Vagina (tissue), 2 donors: Measurements from ENCODE around the gene SLAMF7.

Source experiments
- CTCF ChIP-seq, 3 experiments: fragments of 450-650 bp in 2 of 3; fragments of 200-600 bp in 1 of 3; sonication (generic) in 1 of 3; IDR thresholded peaks; one replicate each; pipeline ENCODE4 v1.5.1; 2017 to 2019; ENCODE audit warnings: antibody characterized with exemption in 3 of 3, mild to moderate bottlenecking in 2 of 3, moderate library complexity in 2 of 3
- POLR2A ChIP-seq, 2 donors: fragments of 450-650 bp; IDR thresholded peaks; one replicate each; pipeline ENCODE4 v1.6.1; 2017; ENCODE audit warnings: antibody characterized with exemption in 2 of 2, mild to moderate bottlenecking in 2 of 2, moderate library complexity in 2 of 2
- POLR2AphosphoS5 ChIP-seq, 2 donors: sonication (generic); formaldehyde crosslinking; IDR thresholded peaks; one replicate each; pipeline ENCODE4 v1.9.0; 2017; ENCODE audit warnings: antibody characterized with exemption in 2 of 2, mild to moderate bottlenecking in 2 of 2, low read depth in 1 of 2; ENCODE audit not compliant: insufficient read depth in 1 of 2

GRCh38 chr1:160718210-160718609 lies 20.8 kb upstream of the SLAMF7 start:
- TF ChIP-seq CTCF (IDR thresholded peaks at IDR 0.05) (no peak), POLR2A (IDR thresholded peaks at IDR 0.05) (no peak), POLR2AphosphoS5 (IDR thresholded peaks at IDR 0.05; ENCODE audit: insufficient read depth in 1 of 2, low read depth in 1 of 2) (no peak)
